GM21528 (cell line): ENCODE measurements around the gene MORC2.
A peak's percentile ranks its signal among the peaks of the same experiment; 100 is the strongest.

Experiments used
- ATAC-seq: cut with Tn5 transposase; IDR thresholded peaks from one replicate; pipeline ENCODE4 v1.9.1; 2021; ENCODE audit warnings: mild to moderate bottlenecking, moderate library complexity; ENCODE audit not compliant: unreplicated experiment, low FRiP score

The MORC2 gene

GRCh38 chr22:30968015-30968923 is at the start of gene MORC2:
Gene MORC2 (minus strand): TSS chr22:30968774. CDS start chr22:30967889, 885 bp downstream.
- no peak for ATAC-seq

- no peak for ATAC-seq
Measured at GRCh38 chr22:31005535-31005934, 37.0 kb upstream of the MORC2 start.

- ATAC-seq: no peak
Measured at GRCh38 chr22:31001124-31001770, 32.7 kb upstream of the MORC2 start.

- ATAC-seq: no peak
Measured at GRCh38 chr22:30998329-30998728, 29.8 kb upstream of the MORC2 start.

GRCh38 chr22:30996462-30996861 is 27.9 kb upstream of the MORC2 start:
- no peak for ATAC-seq

GRCh38 chr22:30994960-30995359 is 26.4 kb upstream of the MORC2 start:
- ATAC-seq: no peak

GRCh38 chr22:30992565-30992964 is 24.0 kb upstream of the MORC2 start:
- ATAC-seq: no peak

- ATAC-seq: no peak
Measured at GRCh38 chr22:30990690-30991089, 22.1 kb upstream of the MORC2 start.

GRCh38 chr22:30989474-30989873 is 20.9 kb upstream of the MORC2 start:
- no peak for ATAC-seq

GRCh38 chr22:30985561-30986208 is 17.1 kb upstream of the MORC2 start:
- ATAC-seq: no peak

GRCh38 chr22:30984317-30984716 is 15.7 kb upstream of the MORC2 start:
- no peak for ATAC-seq

GRCh38 chr22:30982512-30982911 is 13.9 kb upstream of the MORC2 start:
- ATAC-seq: no peak

- ATAC-seq: no peak
Measured at GRCh38 chr22:30979932-30980331, 11.4 kb upstream of the MORC2 start.

GRCh38 chr22:30978304-30978962 is 9.9 kb upstream of the MORC2 start:
- ATAC-seq: no peak

- ATAC-seq: no peak
Measured at GRCh38 chr22:30970356-30970746, 1.8 kb upstream of the MORC2 start.

GRCh38 chr22:30969532-30970355 is 1.2 kb upstream of the MORC2 start:
- ATAC-seq: peak; percentile 41

- peak; percentile 89 for ATAC-seq
Measured at GRCh38 chr22:30968924-30969531, 454 bp upstream of the MORC2 start, which contains the start of gene TUG1. Gene TUG1 (plus strand): TSS chr22:30969265.

- ATAC-seq: no peak
Measured at GRCh38 chr22:30964858-30965257, 3.7 kb downstream of the MORC2 start.

- ATAC-seq: no peak
Measured at GRCh38 chr22:30955153-30955552, 13.4 kb downstream of the MORC2 start.
